Mesothelial cell of epicardium (in vitro differentiated cells): ENCODE data around the gene GAN. TPM values are rescaled to one million over a fixed set of nuclear protein-coding genes. Genes with fewer than 3 reads are reported as not detected.

Source experiments
- DNase-seq, 2 experiments: peaks; one replicate each; pipeline ENCODE4 v3.0.0; 2021; ENCODE audit warnings: low spot score in 2 of 2; ENCODE audit not compliant: unreplicated experiment in 2 of 2
- H3K27ac Mint-ChIP-seq: 2 replicates; pipeline ENCODE4 v1.8.0; 2021; ENCODE audit warnings: mixed read lengths
- H3K27me3 Mint-ChIP-seq: 2 replicates; pipeline ENCODE4 v1.8.0; 2021; ENCODE audit warnings: low read depth, mixed read lengths
- H3K36me3 Mint-ChIP-seq: 2 replicates; pipeline ENCODE4 v1.8.0; 2021; ENCODE audit warnings: mixed read lengths
- H3K4me1 Mint-ChIP-seq: 2 replicates; pipeline ENCODE4 v1.8.0; 2021; ENCODE audit warnings: mixed read lengths
- H3K4me3 Mint-ChIP-seq: 2 replicates; pipeline ENCODE4 v1.8.0; 2021; ENCODE audit warnings: mild to moderate bottlenecking, moderate library complexity, mixed read lengths
- H3K9me3 Mint-ChIP-seq: 2 replicates; pipeline ENCODE4 v1.8.0; 2021; ENCODE audit warnings: mixed read lengths
- total RNA-seq: library from RNA; stranded (reverse); gene quantifications from 3 replicates; pipeline ENCODE4 v1.2.1, GENCODE V29; 2021
- TF ChIP-seq, protein P1 (sequence below): fragments of 200-600 bp; sonication (generic); IDR thresholded peaks from one replicate; pipeline ENCODE4 v1.5.0; 2021; ENCODE audit warnings: antibody characterized with exemption; ENCODE audit not compliant: unreplicated experiment

GAN gene
- total RNA-seq, 1 donor from 2014 or later: 14.2 TPM

DNA sequence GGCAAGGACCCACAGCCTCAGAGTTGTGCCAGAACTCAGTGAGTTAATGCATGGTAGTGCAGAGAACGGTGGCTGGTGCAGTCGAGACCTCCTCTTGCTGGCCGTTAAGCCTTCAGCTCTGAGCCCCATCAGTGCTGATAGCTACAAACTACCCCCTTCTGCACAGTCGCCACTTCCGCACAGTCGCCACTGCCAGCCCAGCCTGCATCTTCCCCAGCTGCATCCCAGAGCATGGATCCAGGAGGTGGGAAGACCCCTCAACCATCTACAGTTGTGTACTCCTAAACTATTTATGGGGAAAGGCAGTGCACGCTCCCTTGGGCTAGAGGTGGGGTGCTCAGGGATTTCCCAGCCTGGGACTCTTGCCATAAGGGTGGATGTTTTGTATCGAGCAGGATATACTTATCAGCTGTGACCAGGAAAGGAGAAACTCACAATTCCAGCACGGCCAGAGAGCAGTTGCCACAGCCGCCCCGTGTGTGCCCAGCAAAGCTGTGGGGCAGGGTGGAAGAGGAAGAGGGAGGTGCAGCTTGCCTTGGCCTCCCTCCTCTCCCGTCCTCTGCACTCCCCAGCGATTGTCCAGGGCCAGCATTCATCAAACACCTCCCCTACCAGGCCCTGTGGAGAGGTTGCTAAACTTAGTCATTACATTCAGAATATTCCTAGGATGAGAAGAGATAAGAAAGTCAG, 80.3 kb downstream of the GAN start:
- Mint-ChIP-seq H3K36me3 (peaks cover 21% of the 10 kb centered on the region), H3K4me3 (no peak overlapping the region), H3K4me1 (peaks cover 5% of the 10 kb centered on the region), H3K27me3 (no peaks in the 10 kb centered on the region), H3K9me3 (peaks cover 12% of the 10 kb centered on the region), H3K27ac (no peak overlapping the region)
- TF ChIP-seq, protein P1, sequence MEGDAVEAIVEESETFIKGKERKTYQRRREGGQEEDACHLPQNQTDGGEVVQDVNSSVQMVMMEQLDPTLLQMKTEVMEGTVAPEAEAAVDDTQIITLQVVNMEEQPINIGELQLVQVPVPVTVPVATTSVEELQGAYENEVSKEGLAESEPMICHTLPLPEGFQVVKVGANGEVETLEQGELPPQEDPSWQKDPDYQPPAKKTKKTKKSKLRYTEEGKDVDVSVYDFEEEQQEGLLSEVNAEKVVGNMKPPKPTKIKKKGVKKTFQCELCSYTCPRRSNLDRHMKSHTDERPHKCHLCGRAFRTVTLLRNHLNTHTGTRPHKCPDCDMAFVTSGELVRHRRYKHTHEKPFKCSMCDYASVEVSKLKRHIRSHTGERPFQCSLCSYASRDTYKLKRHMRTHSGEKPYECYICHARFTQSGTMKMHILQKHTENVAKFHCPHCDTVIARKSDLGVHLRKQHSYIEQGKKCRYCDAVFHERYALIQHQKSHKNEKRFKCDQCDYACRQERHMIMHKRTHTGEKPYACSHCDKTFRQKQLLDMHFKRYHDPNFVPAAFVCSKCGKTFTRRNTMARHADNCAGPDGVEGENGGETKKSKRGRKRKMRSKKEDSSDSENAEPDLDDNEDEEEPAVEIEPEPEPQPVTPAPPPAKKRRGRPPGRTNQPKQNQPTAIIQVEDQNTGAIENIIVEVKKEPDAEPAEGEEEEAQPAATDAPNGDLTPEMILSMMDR: no peak
- no peak for DNase-seq

DNA sequence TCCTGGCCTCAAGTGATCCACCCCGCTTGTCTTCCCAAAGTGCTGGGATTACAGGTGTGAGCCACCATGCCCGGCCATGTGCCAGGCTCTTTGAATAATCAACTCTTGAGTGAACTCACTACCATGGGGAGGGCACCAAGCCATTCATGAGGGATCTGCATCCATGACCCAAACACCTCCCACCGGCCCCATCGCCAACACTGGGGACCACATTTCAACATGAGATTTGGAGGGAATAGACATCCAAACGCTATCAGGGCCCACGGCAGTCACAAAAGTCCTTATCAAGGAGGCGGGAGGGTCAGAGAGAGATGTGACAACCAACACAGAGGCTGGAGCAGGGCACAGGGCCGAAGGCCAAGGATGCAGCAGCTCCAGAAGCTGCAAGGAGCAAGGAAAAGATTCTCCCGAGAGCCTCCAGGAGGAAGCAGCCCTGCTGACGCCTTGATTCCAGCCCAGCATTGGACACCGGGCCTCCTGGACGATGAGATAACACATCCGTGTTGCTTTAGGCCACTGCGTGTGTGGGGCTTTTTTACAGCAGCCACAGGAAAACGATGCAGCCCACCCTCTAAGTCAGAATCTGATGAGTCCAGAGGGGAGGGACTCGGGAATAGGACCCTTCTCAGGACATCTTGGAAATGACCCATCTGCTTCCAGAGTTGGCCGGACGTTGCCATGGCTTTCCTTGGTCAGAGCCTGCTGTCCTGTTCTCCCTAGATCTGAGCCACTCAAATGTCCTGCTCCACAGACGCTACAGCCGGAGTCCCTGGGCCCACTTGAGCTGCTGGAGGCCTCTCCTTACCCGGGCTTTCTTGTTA, 82.5 kb downstream of the GAN start:
- H3K36me3 Mint-ChIP-seq: peaks cover 10% of the 10 kb centered on the region
- H3K9me3 Mint-ChIP-seq: peaks cover 14% of the 10 kb centered on the region
- TF ChIP-seq, protein P1: no peak
- no peak overlapping the region for H3K4me3 Mint-ChIP-seq
- peaks cover 8% of the 10 kb centered on the region for H3K4me1 Mint-ChIP-seq
- no peak overlapping the region for H3K27ac Mint-ChIP-seq
- DNase-seq: no peak
- no peaks in the 10 kb centered on the region for H3K27me3 Mint-ChIP-seq

DNA sequence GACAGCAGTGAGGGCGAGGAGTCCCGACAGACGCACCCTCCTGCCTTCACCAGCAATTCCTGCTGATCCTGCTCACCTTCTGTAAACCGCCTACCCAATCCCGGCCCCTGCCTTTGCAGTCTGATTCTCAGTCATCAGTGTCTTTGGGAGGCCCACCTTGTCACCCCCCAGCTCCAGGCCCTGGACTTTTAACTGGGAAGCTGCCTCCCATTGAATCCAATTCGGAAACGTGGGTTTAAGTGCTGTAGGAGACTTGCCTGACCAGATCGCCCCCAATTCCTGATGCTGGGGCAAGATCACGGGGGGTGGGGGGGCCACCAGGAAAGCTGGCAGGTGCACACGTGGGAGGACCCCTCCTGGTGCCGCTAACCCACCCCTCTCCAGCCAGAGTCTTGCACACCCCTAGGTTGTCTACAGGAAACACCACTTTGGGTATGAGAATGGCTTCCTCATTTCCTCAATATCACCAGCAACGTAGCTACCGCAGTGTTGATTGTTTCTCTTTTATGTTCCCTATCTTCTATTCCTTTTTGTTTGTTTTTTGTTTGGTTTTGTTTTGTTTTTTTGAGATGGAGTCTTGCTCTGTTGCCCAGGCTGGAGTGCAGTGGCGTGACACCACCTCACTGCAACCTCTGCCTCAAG, 83.2 kb downstream of the GAN start:
- H3K27ac Mint-ChIP-seq: no peak overlapping the region
- H3K4me3 Mint-ChIP-seq: no peak overlapping the region

DNA sequence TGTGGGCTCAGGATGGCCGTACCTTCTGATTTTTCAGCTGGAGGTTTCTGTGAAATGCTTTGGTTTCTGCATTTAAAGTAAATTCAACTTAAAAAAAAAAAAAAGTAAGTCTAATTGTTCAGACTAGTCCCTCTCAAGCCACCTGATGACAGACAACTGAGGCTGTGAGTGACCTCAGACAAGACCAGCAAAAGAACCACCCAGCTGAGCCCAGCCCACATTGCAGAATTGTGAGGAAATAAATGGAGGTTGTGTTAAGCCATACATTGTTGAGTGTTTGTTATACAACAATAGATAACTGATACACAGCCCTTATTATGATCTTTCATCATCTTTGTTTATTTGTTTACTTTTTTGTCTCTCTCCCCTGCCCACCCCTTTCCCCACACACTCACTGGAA, 85.1 kb downstream of the GAN start:
- no peaks in the 10 kb centered on the region for H3K27me3 Mint-ChIP-seq
- peaks cover 8% of the 10 kb centered on the region for H3K4me1 Mint-ChIP-seq
- TF ChIP-seq, protein P1: no peak
- peaks cover 3% of the 10 kb centered on the region for H3K36me3 Mint-ChIP-seq
- DNase-seq: no peak
- peaks cover 9% of the 10 kb centered on the region for H3K9me3 Mint-ChIP-seq
- no peak overlapping the region for H3K4me3 Mint-ChIP-seq
- no peak overlapping the region for H3K27ac Mint-ChIP-seq

More for the DNA sequence above, 83.2 kb downstream of the GAN start:
- peaks cover 14% of the 10 kb centered on the region for H3K9me3 Mint-ChIP-seq
- peaks cover 9% of the 10 kb centered on the region for H3K36me3 Mint-ChIP-seq
- TF ChIP-seq, protein P1: no peak
- H3K4me1 Mint-ChIP-seq: peaks cover 8% of the 10 kb centered on the region
- no peaks in the 10 kb centered on the region for H3K27me3 Mint-ChIP-seq
- DNase-seq: no peak

DNA sequence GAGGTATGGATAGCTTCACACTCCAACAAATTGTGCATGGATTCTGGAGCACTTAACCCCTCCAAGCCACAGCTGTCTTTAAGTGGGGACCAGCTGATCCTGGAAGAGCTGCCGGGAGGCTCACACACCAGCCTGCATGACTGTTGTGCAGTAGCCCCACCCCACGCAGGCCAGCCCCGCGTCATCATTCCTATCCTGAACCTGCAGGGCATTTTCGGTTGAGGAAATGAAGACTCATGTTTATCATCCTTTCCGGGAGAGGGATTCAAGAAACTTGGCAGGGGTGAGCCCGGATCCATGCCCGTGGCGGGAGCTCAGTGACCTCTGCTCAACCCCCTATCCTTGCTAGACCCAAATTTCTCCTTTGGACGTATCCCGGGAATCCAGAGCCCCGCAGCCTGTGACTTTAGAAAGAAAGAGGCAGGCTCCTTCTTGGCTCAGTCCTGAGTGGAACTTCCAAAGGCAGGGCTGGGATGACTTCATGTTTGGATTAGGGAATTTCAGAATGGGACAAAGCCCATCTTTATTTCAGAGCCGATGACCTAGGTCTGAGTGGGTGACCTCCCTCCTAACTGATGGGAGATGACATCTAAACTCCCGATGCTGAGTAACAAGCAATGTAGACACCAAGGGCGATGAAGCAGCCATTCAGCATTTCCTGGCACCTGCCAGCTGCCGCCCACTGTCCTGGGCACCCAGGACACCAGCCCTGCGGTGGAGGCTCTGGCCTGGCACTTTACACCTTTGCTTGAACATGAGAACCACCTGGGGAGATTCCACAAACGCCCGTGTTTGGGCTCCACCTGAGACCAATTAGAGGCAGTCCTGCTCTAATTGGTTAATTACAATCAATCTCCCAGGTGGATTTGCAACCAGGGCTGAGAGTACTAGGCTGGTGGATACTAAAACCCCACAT, 86.5 kb downstream of the GAN start:
- TF ChIP-seq, protein P1: no peak
- Mint-ChIP-seq H3K27me3 (no peaks in the 10 kb centered on the region), H3K36me3 (peaks cover 3% of the 10 kb centered on the region), H3K4me3 (no peak overlapping the region), H3K9me3 (peaks cover 9% of the 10 kb centered on the region), H3K4me1 (peaks cover 8% of the 10 kb centered on the region), H3K27ac (no peak overlapping the region)
- DNase-seq: no peak
